Activated CD4-positive, alpha-beta T cell treated with anti-CD3 and anti-CD28 coated beads, Interleukin-2, amount 50 U/mL, for 4 hours (primary cell): ENCODE results near the gene YKT6.

Experiments used
- DNase-seq, 2 experiments: peaks; one replicate each; pipeline ENCODE4 v3.0.0-alpha.2; 2020

YKT6 gene

DNA sequence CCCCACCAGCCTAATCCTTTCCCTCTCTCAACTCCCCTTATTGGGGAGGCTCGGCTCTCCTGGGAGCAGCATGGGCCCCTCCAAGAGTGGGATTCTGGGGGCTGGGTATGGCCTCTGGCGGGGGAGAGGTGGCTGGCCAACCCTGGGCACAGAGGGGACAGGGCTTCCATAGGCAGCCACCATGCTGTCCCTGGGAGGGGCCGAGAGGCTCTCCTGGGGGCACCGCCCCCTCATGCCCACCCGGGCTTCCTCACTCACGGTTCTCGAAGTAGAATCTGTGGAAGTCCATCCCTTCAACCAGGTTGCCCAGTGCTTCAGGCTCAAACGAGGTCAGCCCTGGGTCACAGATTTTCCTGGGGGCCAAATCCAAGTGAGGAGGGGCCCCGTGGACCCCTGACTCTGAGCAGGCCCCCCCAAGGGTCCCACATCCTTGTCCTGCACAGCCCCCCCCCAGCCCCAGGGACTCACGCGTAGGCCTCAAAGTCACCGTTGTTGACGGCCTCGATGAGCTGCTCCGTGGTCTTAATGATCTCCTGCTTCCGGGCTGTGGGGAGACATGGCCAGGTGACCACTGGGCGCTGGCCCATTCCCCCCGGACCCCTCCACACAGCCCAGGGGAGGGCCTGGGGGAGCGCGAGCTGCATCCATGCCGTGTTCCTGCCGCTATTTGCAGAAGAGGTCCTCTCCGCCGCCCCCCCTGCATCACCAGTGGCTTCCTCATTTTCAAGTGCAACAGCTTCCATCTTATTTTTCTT, 19.8 kb downstream of the YKT6 start:
- no peak for DNase-seq

GRCh38 chr7:44221231-44221791, 20.5 kb downstream of the YKT6 start:
- DNase-seq = no peak

DNA sequence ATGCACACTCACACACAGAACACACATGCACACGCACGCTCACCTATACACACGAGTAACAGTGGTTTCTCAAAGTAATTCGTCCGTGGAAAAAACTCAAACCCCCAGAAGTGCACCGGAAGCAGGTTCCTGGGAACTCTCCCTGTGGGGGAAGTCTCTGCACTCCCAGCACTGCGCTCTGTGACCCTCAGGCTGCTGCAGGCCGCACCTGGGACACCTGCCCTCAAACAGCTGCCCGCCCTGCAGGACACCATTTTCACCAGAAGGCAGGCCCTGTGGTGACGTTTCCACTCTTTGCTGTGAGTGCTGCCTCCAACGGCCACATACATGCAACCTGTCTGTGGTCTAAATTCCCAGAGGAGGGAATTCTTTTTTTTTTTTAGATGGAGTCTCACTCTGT, 21.3 kb downstream of the YKT6 start:
- DNase-seq = no peak

GRCh38 chr7:44222776-44223261, 22.0 kb downstream of the YKT6 start:
- DNase-seq = no peak

DNA sequence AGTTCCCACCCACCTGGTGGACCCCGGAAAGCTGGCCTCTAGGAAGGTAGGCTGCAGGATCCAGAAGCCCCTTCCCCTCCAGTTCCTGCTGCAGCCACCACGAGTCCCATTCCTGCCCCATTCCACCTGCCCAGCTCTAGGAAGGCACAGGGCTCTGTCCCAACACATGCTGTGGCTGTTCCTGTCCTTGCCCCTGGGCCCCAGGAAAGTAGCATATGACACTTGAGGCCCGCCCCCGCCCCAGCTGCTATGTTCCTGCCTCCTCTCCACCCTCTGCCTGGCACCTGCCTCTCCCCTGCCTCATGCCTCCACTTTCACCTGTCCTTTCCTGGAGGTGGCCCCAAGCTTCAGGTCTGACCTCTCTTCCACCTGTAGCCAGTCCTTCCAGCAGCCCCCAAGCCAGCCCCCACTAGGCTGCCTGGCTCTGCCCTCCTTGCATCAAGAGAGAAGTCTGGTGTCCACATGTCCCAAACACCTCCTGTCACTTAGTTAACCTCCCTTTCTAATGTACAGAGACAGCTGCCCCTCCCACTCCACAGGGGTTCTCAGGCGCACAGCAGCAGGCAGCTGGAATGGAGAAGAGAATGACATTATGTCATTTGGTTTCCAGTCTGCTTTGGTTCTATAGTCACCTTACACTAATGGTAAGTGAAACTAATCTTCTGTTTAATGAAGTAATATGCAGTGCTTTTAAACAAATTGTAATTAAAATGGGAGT, 22.7 kb downstream of the YKT6 start:
- no peak for DNase-seq

DNA sequence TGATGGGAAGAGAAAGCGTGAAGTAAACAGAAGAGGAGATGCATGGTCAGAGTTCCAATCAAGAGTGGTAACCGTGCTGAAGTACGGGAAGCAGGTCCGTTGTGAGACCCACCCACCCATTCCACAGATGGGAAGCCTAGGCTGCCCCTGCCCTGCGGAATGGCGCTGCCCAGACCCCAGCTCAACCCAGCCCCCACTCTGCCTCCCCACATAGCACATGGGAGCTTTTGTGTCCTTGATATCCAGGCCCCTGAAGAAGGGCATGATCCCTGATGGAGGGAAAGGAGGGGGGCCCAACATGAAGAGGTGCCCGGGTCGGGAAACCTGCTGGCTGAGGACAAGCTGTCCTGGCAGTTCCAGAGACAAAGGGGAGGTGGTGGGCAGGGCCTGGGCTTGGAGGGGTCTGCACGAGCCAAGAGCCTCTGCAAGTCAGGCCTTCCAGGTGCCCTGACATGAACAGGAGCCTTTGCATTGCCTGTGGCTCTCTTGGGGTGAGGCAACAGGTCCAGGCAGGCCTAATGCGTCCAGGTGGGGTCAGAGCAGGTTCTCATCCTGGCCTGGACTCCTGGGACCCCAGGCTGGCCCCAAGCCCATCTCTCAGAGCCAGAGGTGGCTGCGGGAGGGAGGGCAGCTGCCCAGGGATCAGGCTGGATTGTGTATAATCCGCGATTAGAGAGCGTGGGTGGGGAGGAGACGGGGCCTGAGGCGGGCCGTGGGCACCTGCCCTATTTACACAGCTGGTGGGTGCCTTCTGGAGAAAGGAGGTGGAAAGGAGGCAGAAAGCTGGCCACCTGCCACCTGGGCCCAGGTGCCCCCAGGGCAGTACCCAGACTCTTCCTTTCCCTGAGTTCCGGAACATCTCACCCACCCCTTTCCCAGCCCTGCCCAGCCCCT, 23.5 kb downstream of the YKT6 start:
- DNase-seq = no peak

GRCh38 chr7:44224974-44225565, 24.3 kb downstream of the YKT6 start:
- no peak for DNase-seq

DNA sequence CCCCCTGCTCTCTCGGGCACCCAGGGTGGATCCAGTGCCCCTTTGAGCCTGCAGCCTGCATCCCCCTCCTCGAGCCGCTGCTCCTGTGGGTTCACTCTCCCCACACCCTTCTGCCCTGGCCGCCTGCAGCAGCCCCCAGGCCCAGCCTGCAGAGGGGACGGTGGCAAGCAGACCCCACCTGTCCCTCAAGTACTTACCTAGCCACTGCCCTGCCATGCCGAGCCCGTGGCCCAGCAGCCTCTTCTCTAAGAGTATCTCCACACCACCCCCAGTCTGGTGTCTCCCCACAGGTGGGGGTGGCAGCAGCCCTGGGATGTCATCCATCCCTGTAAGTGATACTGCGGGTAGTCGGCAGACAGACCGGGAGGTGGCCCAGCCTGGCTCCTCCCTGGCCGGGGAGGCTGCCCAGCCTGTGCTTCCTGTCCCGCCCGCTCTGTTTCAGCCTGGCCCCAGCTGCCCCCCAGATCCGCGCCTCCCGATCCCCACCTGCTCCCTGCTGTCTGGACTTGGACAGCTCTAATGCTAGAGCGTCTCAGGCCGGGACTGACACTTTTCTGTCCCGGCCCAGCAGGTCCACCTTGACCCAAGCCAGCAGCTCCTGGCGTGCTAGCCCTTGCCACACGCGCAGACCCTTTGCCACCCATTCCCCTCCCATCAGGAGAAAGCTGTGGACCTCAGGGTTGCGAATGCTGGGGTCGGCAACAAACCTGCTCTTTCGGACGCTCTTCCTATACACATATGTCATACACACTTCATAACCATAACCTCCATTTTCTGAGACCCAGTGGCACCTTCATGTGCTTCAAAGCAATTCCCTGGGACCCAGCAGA, 25.0 kb downstream of the YKT6 start:
- no peak for DNase-seq

DNA sequence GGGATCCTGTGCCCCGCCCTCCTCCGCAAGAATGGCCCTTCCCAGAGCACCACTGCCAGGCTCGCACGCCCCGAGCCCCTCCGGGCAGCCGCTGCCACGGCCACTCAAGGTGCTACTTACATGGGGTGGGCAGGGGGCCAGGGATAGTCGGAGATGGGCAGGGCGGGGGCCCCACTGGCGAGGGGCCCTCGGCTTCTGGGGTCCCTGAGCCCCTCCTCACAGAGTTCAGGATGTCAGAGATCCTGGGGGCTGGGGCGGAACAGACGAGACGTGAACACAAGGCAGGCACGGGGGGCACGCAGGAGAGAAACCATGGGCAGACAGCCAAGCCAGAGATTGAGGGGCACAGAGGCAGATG, 25.6 kb downstream of the YKT6 start:
- DNase-seq = no peak

DNA sequence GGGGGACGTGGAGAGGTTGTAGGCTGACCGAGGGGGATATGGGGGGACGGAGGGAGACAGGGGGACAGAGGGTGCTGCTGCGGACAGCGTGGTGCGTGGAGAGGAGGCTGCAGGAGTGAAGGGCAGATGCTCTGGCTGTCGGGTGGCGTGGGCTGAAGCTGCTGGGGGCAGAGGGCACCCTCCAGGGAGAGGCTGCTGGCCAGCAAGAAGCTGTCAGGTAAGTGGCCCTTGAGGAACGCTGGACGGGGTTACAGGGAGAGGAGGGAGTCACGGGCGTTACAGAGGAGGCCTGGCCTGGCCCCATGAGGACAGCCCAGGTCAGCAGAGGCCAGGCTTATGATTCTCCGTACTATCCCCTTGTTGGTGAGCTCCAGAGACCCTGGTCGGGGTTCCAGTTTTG, 27.1 kb downstream of the YKT6 start:
- DNase-seq = no peak

GRCh38 chr7:44228571-44229350, 28.0 kb downstream of the YKT6 start:
- no peak for DNase-seq

DNA sequence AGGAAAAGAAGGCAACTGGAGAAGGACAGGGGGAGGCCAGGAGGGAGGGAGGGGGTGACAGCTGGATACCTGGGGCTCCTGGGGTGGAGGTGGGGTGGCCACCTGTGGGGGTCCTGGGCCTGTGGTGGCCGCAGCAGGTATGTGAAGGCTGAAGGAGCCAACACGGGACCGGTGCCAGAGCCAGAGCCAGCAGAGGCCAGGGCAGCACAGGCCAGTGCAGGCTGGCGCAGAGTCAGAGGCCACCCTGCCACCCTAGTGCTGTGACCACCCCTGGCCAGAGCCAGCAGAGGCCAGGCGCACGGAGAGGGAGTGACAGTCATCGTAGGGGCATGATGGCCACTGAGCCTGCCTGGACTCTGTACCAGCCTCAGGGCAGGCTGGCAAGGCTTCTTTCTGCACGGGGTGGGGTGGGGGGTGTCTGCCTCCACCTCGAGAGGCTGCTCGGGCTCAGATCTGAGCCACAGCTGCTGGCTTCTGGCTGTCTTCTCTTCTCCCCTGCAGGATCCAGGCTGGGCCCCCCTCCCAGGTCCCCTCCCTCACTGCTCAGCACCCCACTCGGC, 28.8 kb downstream of the YKT6 start:
- no peak for DNase-seq

DNA sequence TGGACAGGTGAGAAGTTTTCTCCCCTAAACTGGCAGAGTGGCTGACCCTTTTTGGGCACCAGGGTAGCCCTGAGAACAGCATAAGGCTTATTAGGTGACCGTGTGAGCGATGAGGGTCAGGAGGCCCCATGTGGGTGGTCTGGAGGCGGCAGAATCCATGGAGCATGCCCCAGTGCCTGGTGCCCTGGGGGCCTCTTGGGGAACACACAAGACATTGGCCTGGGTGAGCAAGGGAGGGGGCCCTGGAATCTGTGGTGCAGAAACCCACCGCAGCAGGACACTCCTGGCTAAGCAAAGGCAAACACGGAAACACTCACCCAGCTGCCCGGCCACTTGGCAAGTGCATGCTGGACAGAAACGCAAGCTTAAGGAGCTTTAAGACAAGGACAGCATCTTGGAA, 29.5 kb downstream of the YKT6 start:
- no peak for DNase-seq

DNA sequence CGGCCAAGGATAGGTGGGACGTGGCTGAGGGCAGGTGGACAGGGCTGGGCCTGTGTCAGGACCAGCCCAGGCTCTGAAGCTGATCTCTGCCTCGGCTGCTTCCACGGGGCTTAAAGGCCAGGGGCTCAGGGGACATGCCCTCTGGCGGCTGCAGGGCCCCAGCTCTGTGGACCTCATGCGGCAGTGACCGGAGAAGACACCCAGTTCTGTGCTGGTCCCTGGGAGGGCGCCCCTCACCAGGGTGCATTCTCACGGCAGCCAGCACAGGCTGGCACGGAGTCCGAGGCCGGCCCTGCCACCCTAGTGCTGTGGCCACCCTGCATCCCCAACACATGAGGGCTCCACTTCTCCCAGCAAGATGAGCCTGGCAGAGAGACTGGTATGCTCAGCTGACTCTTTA, 30.3 kb downstream of the YKT6 start:
- DNase-seq = no peak

GRCh38 chr7:44232396-44232795, 31.6 kb downstream of the YKT6 start:
- DNase-seq = no peak

GRCh38 chr7:44232901-44233715, 32.3 kb downstream of the YKT6 start:
- no peak for DNase-seq

DNA sequence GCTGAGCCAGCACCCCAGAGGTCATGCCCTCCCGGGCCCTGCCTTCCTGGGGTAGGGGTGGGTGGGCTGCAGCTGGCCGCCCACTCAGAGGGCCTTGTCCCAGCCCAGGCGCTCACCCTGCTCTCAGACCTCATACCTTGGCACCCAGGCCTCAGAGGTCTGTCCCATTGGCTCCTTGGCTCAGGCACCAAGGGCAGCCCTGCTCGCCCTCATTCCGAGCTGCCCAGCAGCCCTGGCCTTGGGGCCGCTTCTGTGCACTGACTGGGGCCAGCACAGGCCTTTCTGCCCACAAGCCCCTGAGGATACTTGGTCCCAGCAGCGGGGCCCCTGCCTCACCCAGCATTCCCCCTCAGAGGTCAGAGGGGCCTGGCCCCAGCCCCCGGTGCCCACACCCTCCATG, 34.3 kb downstream of the YKT6 start:
- DNase-seq = no peak

DNA sequence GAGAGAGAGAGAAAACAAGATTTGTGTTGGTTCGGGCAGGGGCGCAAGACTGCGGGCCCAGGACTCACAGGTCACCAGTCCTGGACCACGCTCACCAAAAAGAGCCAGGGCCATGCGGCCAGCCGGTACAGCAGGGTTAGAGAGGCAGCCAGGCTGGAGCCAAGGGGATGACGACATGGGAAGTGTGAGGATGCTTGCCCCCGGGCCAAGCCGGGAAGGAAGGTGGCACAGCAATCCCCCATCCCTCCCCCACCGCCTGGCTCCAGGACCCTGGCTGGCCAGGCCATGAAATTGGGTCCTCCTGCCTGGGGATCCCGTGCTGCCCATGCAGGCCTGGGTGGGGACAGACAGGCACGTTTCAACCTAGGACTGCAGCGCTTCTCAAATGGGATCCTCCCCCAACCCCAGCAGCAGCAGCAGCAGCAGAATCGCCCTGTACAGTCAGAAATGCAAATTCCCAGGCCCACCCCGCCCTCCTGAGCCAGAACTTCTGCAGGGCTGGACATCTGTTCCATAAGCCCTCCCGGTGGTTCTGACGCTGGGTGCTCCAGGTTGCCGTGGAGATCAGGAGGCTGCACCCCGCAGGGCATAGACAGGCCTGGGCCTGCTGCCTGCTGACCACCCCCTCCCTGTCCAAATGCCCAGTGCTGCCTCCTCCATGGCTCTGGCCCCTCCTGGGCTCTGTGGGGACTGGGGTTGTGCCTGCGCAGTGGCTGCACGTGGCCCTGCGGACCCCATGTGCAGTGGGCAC, 35.0 kb downstream of the YKT6 start:
- no peak for DNase-seq

- no peak for DNase-seq
Measured at GRCh38 chr7:44236333-44236728, 35.6 kb downstream of the YKT6 start.
